NCI-H2171 treated with DMSO at 0.1 percent for 48 hours (cell line): ENCODE measurements around the gene SCUBE1.
A peak's percentile ranks its signal among the peaks of the same experiment; 100 is the strongest.

ENCODE experiments used
- DNase-seq: peaks from one replicate; lab custom pipeline; 2025; lab: John Stamatoyannopoulos, UW

SCUBE1 gene

GRCh38 chr22:43343262-43343669, at the start of gene SCUBE1:
Gene SCUBE1 (minus strand): TSS chr22:43343372. CDS start chr22:43343261, 111 bp downstream.
- DNase-seq: peak; percentile 67

GRCh38 chr22:43392385-43392989, 49.3 kb upstream of the SCUBE1 start:
- peak; percentile 34 for DNase-seq

GRCh38 chr22:43391306-43391705, 48.1 kb upstream of the SCUBE1 start:
- DNase-seq: no peak

- no peak for DNase-seq
These were observed 47.7 kb upstream of the SCUBE1 start for GRCh38 chr22:43390872-43391271.

GRCh38 chr22:43390166-43390565, 47.0 kb upstream of the SCUBE1 start:
- no peak for DNase-seq

- DNase-seq: no peak
These were observed 46.2 kb upstream of the SCUBE1 start for GRCh38 chr22:43389227-43389836.

- peak; percentile 77 for DNase-seq
These were observed 45.3 kb upstream of the SCUBE1 start for GRCh38 chr22:43388420-43388851.

GRCh38 chr22:43387815-43388214, 44.6 kb upstream of the SCUBE1 start:
- no peak for DNase-seq

GRCh38 chr22:43385770-43386641, 42.8 kb upstream of the SCUBE1 start:
- peak; percentile 84 for DNase-seq

- no peak for DNase-seq
These were observed 41.7 kb upstream of the SCUBE1 start for GRCh38 chr22:43384863-43385262.

- DNase-seq: no peak
These were observed 38.5 kb upstream of the SCUBE1 start for GRCh38 chr22:43381693-43382092.

- DNase-seq: no peak
These were observed 34.9 kb upstream of the SCUBE1 start for GRCh38 chr22:43377896-43378704.

- DNase-seq: no peak
These were observed 34.4 kb upstream of the SCUBE1 start for GRCh38 chr22:43377548-43377895.

- DNase-seq: no peak
These were observed 33.8 kb upstream of the SCUBE1 start for GRCh38 chr22:43376765-43377547.

- no peak for DNase-seq
These were observed 32.8 kb upstream of the SCUBE1 start for GRCh38 chr22:43375951-43376455.

- no peak for DNase-seq
These were observed 26.9 kb upstream of the SCUBE1 start for GRCh38 chr22:43370036-43370435.

GRCh38 chr22:43365715-43366440, 22.7 kb upstream of the SCUBE1 start:
- DNase-seq: no peak

GRCh38 chr22:43364169-43364435, 20.9 kb upstream of the SCUBE1 start:
- no peak for DNase-seq

- DNase-seq: no peak
These were observed 20.4 kb upstream of the SCUBE1 start for GRCh38 chr22:43363315-43364168.

GRCh38 chr22:43360576-43360975, 17.4 kb upstream of the SCUBE1 start:
- DNase-seq: no peak
